OCI-LY3 (cell line): ENCODE measurements around the gene SLC6A9.
A peak's percentile ranks its signal among the peaks of the same experiment; 100 is the strongest.

Source experiments
- H2AFZ ChIP-seq: fragments of 200-600, 300-600 bp; shearing (Covaris generic); 2 replicates; pipeline ENCODE4 v1.6.0; 2014; ENCODE audit warnings: antibody characterized with exemption, low read depth, low read length
- H3K27ac ChIP-seq: fragments of 200-600, 300-600 bp; sonication (generic); 2 replicates; pipeline ENCODE4 v1.5.1; 2014; ENCODE audit warnings: mild to moderate bottlenecking, low read length, moderate library complexity, mixed read lengths
- H3K27me3 ChIP-seq: fragments of 200-600, 300-600 bp; sonication (generic); 2 replicates; pipeline ENCODE4 v1.6.1; 2014; ENCODE audit warnings: low read depth, low read length, mixed read lengths
- H3K36me3 ChIP-seq: fragments of 200-600, 300-600 bp; sonication (generic); replicated peaks from 2 replicates; pipeline ENCODE3; 2014; ENCODE audit warnings: low read depth, low read length, mixed read lengths
- H3K4me1 ChIP-seq: fragments of 300-600, 200-600 bp; sonication (generic); 2 replicates; pipeline ENCODE4 v1.6.1; 2014; ENCODE audit warnings: low read length, mixed read lengths
- H3K4me2 ChIP-seq: fragments of 200-600, 300-600 bp; sonication (generic); 2 replicates; pipeline ENCODE4 v1.6.1; 2014; ENCODE audit warnings: low read length, mixed read lengths
- H3K4me3 ChIP-seq: fragments of 300-600, 200-600 bp; sonication (generic); 2 replicates; pipeline ENCODE4 v1.5.1; 2014; ENCODE audit warnings: antibody characterized with exemption, mild to moderate bottlenecking, low read length, moderate library complexity
- H3K79me2 ChIP-seq: fragments of 300-600, 200-600 bp; shearing (Covaris generic); 2 replicates; pipeline ENCODE4 v1.6.1; 2014; ENCODE audit warnings: mild to moderate bottlenecking, low read length, mixed read lengths
- H3K9ac ChIP-seq: fragments of 300-600, 200-600 bp; shearing (Covaris generic); 2 replicates; pipeline ENCODE4 v1.6.0; 2014; ENCODE audit warnings: mild to moderate bottlenecking, low read length, moderate library complexity
- H3K9me3 ChIP-seq: fragments of 200-600, 300-600 bp; shearing (Covaris generic); 2 replicates; pipeline ENCODE4 v1.6.1; 2014; ENCODE audit warnings: low read length, mixed read lengths; ENCODE audit not compliant: insufficient read depth
- H4K20me1 ChIP-seq: fragments of 200-600, 300-600 bp; sonication (generic); 2 replicates; pipeline ENCODE4 v1.6.1; 2016; ENCODE audit warnings: low read length, mixed read lengths; ENCODE audit not compliant: insufficient read depth
- CTCF ChIP-seq: fragments of 200-600, 300-600 bp; sonication (generic); IDR thresholded peaks from 2 replicates; pipeline ENCODE4 v1.5.1; 2014; ENCODE audit warnings: antibody characterized with exemption, low read length, low read depth
- EZH2phosphoT487 ChIP-seq: fragments of 200-600 bp; shearing (Covaris generic); IDR thresholded peaks from 2 replicates; pipeline ENCODE4 v1.6.1; 2018; ENCODE audit warnings: antibody characterized with exemption, mixed run types, low read depth

The SLC6A9 gene

GRCh38 chr1:43979528-43980254 is 51.6 kb downstream of the SLC6A9 start:
- TF ChIP-seq EZH2phosphoT487 = no peak
- TF ChIP-seq CTCF = no peak
- Histone ChIP-seq H3K9me3 (no peaks in the 10 kb centered on the region), H3K4me2 (peak overlapping the region; percentile 80), H3K79me2 (peaks cover 79% of the 10 kb centered on the region), H4K20me1 (peaks cover 4% of the 10 kb centered on the region; the same call in 1 of the 2 replicates), H3K9ac (peak overlapping the region; percentile 84), H3K27ac (peak overlapping the region; percentile 30), H2AFZ (no peak overlapping the region), H3K36me3 (peaks cover 20% of the 10 kb centered on the region), H3K4me1 (peaks cover 25% of the 10 kb centered on the region), H3K4me3 (peak overlapping the region; percentile 96), H3K27me3 (no peaks in the 10 kb centered on the region)

- Histone ChIP-seq H3K27me3 (no peaks in the 10 kb centered on the region), H3K27ac (peak overlapping the region; percentile 30; the same call in 1 of the 2 replicates), H3K4me1 (peaks cover 25% of the 10 kb centered on the region), H3K9ac (peak overlapping the region; percentile 84), H4K20me1 (peaks cover 4% of the 10 kb centered on the region; the same call in 1 of the 2 replicates), H3K9me3 (no peaks in the 10 kb centered on the region), H3K79me2 (peaks cover 79% of the 10 kb centered on the region), H3K36me3 (peaks cover 20% of the 10 kb centered on the region), H3K4me3 (peak overlapping the region; percentile 96), H3K4me2 (peak overlapping the region; percentile 80), H2AFZ (no peak overlapping the region)
- TF ChIP-seq EZH2phosphoT487 = no peak
- no peak for TF ChIP-seq CTCF
Measured at GRCh38 chr1:43979261-43979527, 52.1 kb downstream of the SLC6A9 start.

GRCh38 chr1:43978551-43979260 is 52.6 kb downstream of the SLC6A9 start, which contains the start of gene B4GALT2:
B4GALT2 (plus strand) TSS chr1:43979210; CDS start chr1:43981161, 1,951 bp downstream.
- peaks cover 30% of the 10 kb centered on the region for H3K4me1 ChIP-seq
- peaks cover 79% of the 10 kb centered on the region for H3K79me2 ChIP-seq
- TF ChIP-seq EZH2phosphoT487 = no peak
- no peak for TF ChIP-seq CTCF
- no peaks in the 10 kb centered on the region for H3K27me3 ChIP-seq
- peak within 1 kb of the TSS; percentile 80 for H3K4me2 ChIP-seq
- H4K20me1 ChIP-seq = peaks cover 4% of the 10 kb centered on the region; the same call in 1 of the 2 replicates
- H3K9me3 ChIP-seq = no peaks in the 10 kb centered on the region
- H3K4me3 ChIP-seq = peak within 1 kb of the TSS; percentile 96
- H3K36me3 ChIP-seq = peaks cover 20% of the 10 kb centered on the region
- H3K9ac ChIP-seq = peak within 1 kb of the TSS; percentile 84
- no peak within 1 kb of the TSS for H2AFZ ChIP-seq
- H3K27ac ChIP-seq = peak within 1 kb of the TSS; percentile 30

DNA sequence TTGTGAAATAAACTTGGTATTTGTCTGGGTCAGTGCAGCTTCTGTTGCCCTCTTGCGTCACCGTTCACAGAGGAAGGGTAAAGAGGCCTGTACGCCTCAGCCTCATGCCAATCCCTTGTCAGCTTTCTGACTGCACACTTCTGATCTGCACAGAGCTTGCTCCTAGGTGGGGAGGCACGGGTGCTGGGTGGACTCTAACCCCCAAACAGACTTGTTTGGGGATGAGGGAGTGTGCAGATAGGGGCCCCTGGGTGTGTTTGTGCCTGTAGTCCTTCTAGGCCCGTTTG is 53.1 kb downstream of the SLC6A9 start:
- no peaks in the 10 kb centered on the region for H3K27me3 ChIP-seq
- peaks cover 31% of the 10 kb centered on the region for H3K4me1 ChIP-seq
- H3K27ac ChIP-seq = no peak overlapping the region
- H3K36me3 ChIP-seq = peaks cover 20% of the 10 kb centered on the region
- no peak overlapping the region for H2AFZ ChIP-seq
- no peak for TF ChIP-seq CTCF
- no peak for TF ChIP-seq EZH2phosphoT487
- H3K9me3 ChIP-seq = no peaks in the 10 kb centered on the region
- peak overlapping the region; percentile 81 for H3K4me3 ChIP-seq
- H4K20me1 ChIP-seq = peaks cover 4% of the 10 kb centered on the region; the same call in 1 of the 2 replicates
- H3K79me2 ChIP-seq = peaks cover 79% of the 10 kb centered on the region
- peak overlapping the region; percentile 68 for H3K9ac ChIP-seq
- H3K4me2 ChIP-seq = peak overlapping the region; percentile 80
